ENCODE measurements around the gene MOGAT2. TPM values are rescaled to one million over a fixed set of nuclear protein-coding genes. Genes with fewer than 3 reads are reported as not detected.

The MOGAT2 gene
- total RNA-seq (2022; extraction: Qiagen RNA extraction) = not detected in 5 replicates

DNA sequence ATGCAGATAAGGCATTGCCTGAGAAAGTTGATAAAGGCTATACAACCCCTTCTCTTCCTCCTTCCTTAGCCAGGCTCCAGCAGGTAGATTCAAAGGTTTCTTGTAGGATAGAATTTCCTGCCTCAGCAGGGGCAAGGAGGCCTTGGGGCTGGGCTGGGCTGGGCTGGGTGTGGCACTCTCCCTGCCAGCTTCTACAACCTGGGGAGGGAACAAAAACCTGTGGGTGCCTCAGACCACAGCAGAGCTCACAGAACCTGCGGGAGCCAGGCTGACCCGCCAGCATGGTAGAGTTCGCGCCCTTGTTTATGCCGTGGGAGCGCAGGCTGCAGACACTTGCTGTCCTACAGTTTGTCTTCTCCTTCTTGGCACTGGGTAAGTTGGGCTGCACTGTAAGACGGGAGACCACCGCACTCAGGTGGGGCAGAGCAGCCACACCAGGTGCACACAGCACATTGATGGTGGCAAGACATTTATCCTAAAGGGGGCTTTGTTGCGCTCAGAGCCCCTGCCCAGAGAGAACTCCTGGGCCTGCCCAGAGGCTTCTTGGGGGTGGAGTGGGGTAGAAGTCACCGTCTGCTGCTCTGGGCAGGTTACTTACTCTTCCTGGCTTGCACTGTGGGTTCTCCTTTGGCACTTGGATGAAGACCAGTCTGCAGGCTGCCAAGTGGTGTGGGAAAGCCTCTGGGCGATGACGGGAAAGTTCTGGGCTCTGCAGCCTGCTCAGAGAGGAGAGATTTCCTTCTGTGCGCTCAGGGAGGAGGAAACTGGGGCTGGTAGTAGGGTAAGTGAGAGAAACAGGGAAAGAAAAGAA is at the start of gene MOGAT2:
TSS of gene MOGAT2 (plus strand) at position 231 of the 811 bp plus-strand sequence. CDS start at position 282, 51 bp downstream.

DNA sequence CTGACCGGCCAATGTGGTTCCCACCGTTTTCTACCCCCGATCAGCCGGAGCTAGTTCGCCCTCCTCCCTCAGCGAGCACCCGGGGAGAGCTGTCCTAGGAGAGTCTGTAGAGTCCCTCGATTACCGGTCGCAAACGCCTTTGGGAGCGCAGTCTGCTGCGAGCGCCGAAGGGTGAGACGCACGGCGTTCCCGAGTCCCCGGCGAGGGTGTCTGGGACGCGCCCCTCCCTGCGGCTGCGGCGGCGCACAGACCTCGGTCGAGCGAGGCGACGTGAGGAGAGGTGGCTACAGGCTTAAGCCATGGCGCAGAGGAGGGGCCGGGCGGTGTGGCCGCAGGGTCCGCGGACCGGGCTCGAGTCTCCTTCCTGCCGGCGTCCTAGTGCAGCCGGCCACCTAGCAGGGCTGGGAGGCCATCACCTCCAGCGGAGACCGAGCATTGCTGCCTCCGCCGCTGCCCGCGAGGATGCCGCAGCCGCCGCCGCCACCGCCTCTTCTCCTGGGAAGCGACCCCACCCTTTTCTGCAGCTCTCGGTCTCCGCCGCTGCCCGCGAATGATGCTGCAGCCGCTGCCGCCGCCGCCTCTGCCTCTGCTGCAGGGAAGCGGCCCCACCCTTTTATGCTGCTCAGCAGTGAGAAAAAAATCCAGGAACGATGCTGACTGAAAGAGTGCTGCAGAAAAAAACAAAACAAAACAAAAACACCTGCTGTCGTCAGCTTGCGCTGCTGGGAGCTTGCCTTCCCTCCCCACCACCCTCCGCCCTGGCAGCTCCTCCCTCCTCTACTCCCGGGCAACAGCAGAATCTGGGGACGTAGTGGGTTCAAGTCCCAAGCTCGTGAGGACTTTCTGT is 49.0 kb upstream of the MOGAT2 start, which contains the start of gene MAP6:
TSS of gene MAP6 (minus strand) at position 588 of the 847 bp plus-strand sequence. CDS start 669 bp downstream, outside the sequence.

DNA sequence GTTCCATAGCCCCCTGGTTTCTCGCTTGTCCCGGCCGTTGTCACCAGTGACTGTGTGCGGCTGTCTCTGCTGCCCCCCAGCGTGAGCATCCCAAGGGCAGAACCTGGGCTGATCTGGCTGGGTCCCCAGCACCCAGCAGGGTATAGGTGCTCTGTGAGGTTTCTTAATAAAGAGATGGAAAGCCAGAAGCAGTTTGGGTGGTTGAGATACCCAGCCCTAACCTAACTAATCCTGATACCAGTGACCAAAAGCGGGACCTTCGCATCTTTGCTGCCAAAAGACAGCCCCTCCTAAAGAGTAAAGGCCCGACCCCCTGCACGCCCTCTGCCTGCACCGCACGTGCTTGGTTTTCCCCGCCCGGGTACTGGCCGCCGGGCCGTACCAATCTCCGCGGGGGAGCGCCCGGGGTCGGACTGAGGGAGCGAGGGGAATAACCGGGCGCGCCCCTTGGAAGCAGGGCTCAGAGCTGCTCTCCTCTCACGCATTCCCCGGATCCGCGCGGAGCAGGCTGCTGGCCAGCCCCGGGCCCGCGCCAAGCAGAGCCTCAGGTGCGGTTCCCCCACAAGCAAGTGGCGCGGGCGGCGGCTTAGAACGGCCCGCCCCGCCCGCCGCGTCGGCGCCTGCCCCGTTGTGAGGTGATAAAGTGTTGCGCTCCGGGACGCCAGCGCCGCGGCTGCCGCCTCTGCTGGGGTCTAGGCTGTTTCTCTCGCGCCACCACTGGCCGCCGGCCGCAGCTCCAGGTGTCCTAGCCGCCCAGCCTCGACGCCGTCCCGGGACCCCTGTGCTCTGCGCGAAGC is 50.7 kb downstream of the MOGAT2 start, which contains the start of gene DGAT2:
TSS of gene DGAT2 (plus strand) at position 667 of the 797 bp plus-strand sequence. CDS start 214 bp downstream, outside the sequence.

Other genes with a start within 250 kb of the MOGAT2 start
- gene GDPD5, start 191.9 kb upstream of the MOGAT2 start, total RNA-seq (2022; extraction: Qiagen RNA extraction) = 11.8 to 15.2 TPM (median 12.6 TPM) in 5 replicates
- gene SERPINH1, start 155.6 kb upstream of the MOGAT2 start, total RNA-seq (2022; extraction: Qiagen RNA extraction) = 80.0 to 90.3 TPM (median 86.9 TPM) in 5 replicates
- 1.1 to 2.1 TPM (median 2.1 TPM) in 5 replicates for gene MAP6, start 48.8 kb upstream of the MOGAT2 start, total RNA-seq (2022; extraction: Qiagen RNA extraction)
- gene DGAT2, start 50.9 kb downstream of the MOGAT2 start, total RNA-seq (2022; extraction: Qiagen RNA extraction) = 1.2 to 2.1 TPM (median 1.6 TPM) in 5 replicates
- gene UVRAG, start 97.4 kb downstream of the MOGAT2 start, total RNA-seq (2022; extraction: Qiagen RNA extraction) = 9.3 to 13.0 TPM (median 10.4 TPM) in 5 replicates